Esophagus squamous epithelium (tissue), 4 donors: ENCODE data around the gene BANP.

ENCODE experiments used
- CTCF ChIP-seq, 6 experiments: fragments of 450-650 bp in 4 of 6; fragments of 200-600 bp in 2 of 6; sonication (generic) in 2 of 6; IDR thresholded peaks; one replicate each; pipeline ENCODE4 v1.5.1; 2016 to 2019; ENCODE audit warnings: antibody characterized with exemption in 6 of 6, mild to moderate bottlenecking in 4 of 6, moderate library complexity in 4 of 6
- POLR2A ChIP-seq, 4 donors: fragments of 450-650 bp; IDR thresholded peaks; one replicate each; pipeline ENCODE4 v1.6.1; 2017; ENCODE audit warnings: antibody characterized with exemption in 4 of 4, mild to moderate bottlenecking in 4 of 4, moderate library complexity in 3 of 4

- TF ChIP-seq CTCF (IDR thresholded peaks at IDR 0.05) (no peak), POLR2A (IDR thresholded peaks at IDR 0.05) (no peak)
Measured at GRCh38 chr16:88013091-88013609, 61.9 kb downstream of the BANP start.
